ENCODE data around the gene ASZ1.

Gene ASZ1

GRCh38 chr7:117347480-117347879 lies 79.8 kb downstream of the ASZ1 start:
- FAIRE-seq (no peak), DNase-seq (ENCODE audit: insufficient read length, low spot score) (no peak)

- DNase-seq (ENCODE audit: insufficient read length, low spot score) (no peak), FAIRE-seq (no peak)
These were observed 81.1 kb downstream of the ASZ1 start for GRCh38 chr7:117346161-117346560.

GRCh38 chr7:117338020-117338419 lies 89.3 kb downstream of the ASZ1 start:
- no peak for FAIRE-seq

GRCh38 chr7:117333168-117333567 lies 94.1 kb downstream of the ASZ1 start:
- FAIRE-seq: no peak

More at GRCh38 chr7:117338020-117338419, 89.3 kb downstream of the ASZ1 start:
- no peak for DNase-seq (ENCODE audit: insufficient read length, low spot score)

GRCh38 chr7:117332031-117332430 lies 95.3 kb downstream of the ASZ1 start:
- DNase-seq (ENCODE audit: insufficient read length, low spot score): no peak
- FAIRE-seq: no peak

More at GRCh38 chr7:117333168-117333567, 94.1 kb downstream of the ASZ1 start:
- no peak for DNase-seq (ENCODE audit: insufficient read length, low spot score)

GRCh38 chr7:117325836-117326235 lies 101.5 kb downstream of the ASZ1 start:
- DNase-seq (ENCODE audit: insufficient read length, low spot score) (no peak), FAIRE-seq (no peak)

GRCh38 chr7:117324960-117325359 lies 102.3 kb downstream of the ASZ1 start:
- FAIRE-seq: no peak

GRCh38 chr7:117323851-117324711 lies 103.2 kb downstream of the ASZ1 start:
- no peak for FAIRE-seq
- DNase-seq (ENCODE audit: insufficient read length, low spot score): no peak

More at GRCh38 chr7:117324960-117325359, 102.3 kb downstream of the ASZ1 start:
- DNase-seq (ENCODE audit: insufficient read length, low spot score): no peak

- no peak for FAIRE-seq
- DNase-seq (ENCODE audit: insufficient read length, low spot score): no peak
These were observed 103.9 kb downstream of the ASZ1 start for GRCh38 chr7:117323305-117323850.

GRCh38 chr7:117322741-117323304 lies 104.5 kb downstream of the ASZ1 start, which contains the start of gene WNT2:
WNT2 (minus strand) TSS chr7:117323058; CDS start chr7:117322989, 69 bp downstream.
- DNase-seq (ENCODE audit: insufficient read length, low spot score) (no peak), FAIRE-seq (no peak)

GRCh38 chr7:117320523-117320922 lies 106.8 kb downstream of the ASZ1 start:
- FAIRE-seq (no peak), DNase-seq (ENCODE audit: insufficient read length, low spot score) (no peak)

GRCh38 chr7:117319181-117319580 lies 108.1 kb downstream of the ASZ1 start:
- FAIRE-seq (no peak), DNase-seq (ENCODE audit: insufficient read length, low spot score) (no peak)

GRCh38 chr7:117313582-117313981 lies 113.7 kb downstream of the ASZ1 start:
- no peak for FAIRE-seq

More at GRCh38 chr7:117313582-117313981, 113.7 kb downstream of the ASZ1 start:
- DNase-seq (ENCODE audit: insufficient read length, low spot score): no peak
